LNCAP (cell line): ENCODE data around the gene PRPS1L1.

Experiments
- TF ChIP-seq, protein P1 (sequence below): fragments of 450-650 bp; IDR thresholded peaks from 2 replicates; pipeline ENCODE4 v1.5.1; 2017; ENCODE audit warnings: mild to moderate bottlenecking

The PRPS1L1 gene

GRCh38 chr7:17983221-17984062 lies 44.2 kb downstream of the PRPS1L1 start:
- TF ChIP-seq, protein P1, sequence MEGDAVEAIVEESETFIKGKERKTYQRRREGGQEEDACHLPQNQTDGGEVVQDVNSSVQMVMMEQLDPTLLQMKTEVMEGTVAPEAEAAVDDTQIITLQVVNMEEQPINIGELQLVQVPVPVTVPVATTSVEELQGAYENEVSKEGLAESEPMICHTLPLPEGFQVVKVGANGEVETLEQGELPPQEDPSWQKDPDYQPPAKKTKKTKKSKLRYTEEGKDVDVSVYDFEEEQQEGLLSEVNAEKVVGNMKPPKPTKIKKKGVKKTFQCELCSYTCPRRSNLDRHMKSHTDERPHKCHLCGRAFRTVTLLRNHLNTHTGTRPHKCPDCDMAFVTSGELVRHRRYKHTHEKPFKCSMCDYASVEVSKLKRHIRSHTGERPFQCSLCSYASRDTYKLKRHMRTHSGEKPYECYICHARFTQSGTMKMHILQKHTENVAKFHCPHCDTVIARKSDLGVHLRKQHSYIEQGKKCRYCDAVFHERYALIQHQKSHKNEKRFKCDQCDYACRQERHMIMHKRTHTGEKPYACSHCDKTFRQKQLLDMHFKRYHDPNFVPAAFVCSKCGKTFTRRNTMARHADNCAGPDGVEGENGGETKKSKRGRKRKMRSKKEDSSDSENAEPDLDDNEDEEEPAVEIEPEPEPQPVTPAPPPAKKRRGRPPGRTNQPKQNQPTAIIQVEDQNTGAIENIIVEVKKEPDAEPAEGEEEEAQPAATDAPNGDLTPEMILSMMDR: no peak

GRCh38 chr7:17976952-17977351 lies 50.7 kb downstream of the PRPS1L1 start:
- TF ChIP-seq, protein P1: no peak
